K562 (cell line): Measurements from ENCODE around the gene FAM24B. TPM values are rescaled to one million over a fixed set of nuclear protein-coding genes. Genes with fewer than 3 reads are reported as not detected.
A peak's percentile ranks its signal among the peaks of the same experiment; 100 is the strongest.

Experiments
- ADNP ChIP-seq: fragments of 200-800 bp; sonication (Bioruptor generic); IDR thresholded peaks from 2 replicates; pipeline ENCODE4 v1.6.1; 2016; ENCODE audit warnings: missing genetic modification characterization, missing compliant biosample characterization
- CBX3 ChIP-seq, 2 experiments: IDR thresholded peaks; 1 replicate in 1 of 2; 2 replicates in 1 of 2; pipeline ENCODE4 v1.6.1; 2012; ENCODE audit warnings: inconsistent platforms in 2 of 2, low read length in 2 of 2, borderline replicate concordance in 1 of 2, control low read depth in 1 of 2
- CREB1 ChIP-seq, 2 experiments: sonication (generic) in 1 of 2; formaldehyde crosslinking in 1 of 2; IDR thresholded peaks; 2 replicates each; pipeline versions ENCODE4 v1.6.1 to v1.8.0; 2012 to 2022; ENCODE audit warnings: inconsistent platforms in 1 of 2, mild to moderate bottlenecking in 1 of 2, missing genetic modification reagents in 1 of 2, moderate library complexity in 1 of 2
- E2F8 ChIP-seq: fragments of 450-650 bp; IDR thresholded peaks from 2 replicates; pipeline ENCODE4 v1.7.1; 2018; ENCODE audit warnings: mild to moderate bottlenecking, low read depth; ENCODE audit not compliant: partially characterized antibody
- MCM5 ChIP-seq: fragments of 450-650 bp; IDR thresholded peaks from 2 replicates; pipeline ENCODE4 v1.6.1; 2016; ENCODE audit warnings: low read depth
- MEF2D ChIP-seq: conservative IDR thresholded peaks from 2 replicates; pipeline ENCODE4 v1.6.1; 2016; ENCODE audit warnings: low read depth, missing genetic modification characterization, missing compliant biosample characterization
- NR4A1 ChIP-seq, 2 experiments: fragments of 250-450 bp in 1 of 2; fragments of 450-650 bp in 1 of 2; sonication (Bioruptor Pico) in 1 of 2; IDR thresholded peaks; 2 replicates each; pipeline versions ENCODE4 v1.4.0 to v1.6.1; 2016 to 2020; ENCODE audit warnings: mild to moderate bottlenecking in 2 of 2, missing compliant biosample characterization in 1 of 2, missing genetic modification characterization in 1 of 2, moderate library complexity in 1 of 2
- SAP30 ChIP-seq: fragments of 200-600 bp; sonication (generic); IDR thresholded peaks from 2 replicates; pipeline ENCODE4 v1.6.1; 2012; ENCODE audit warnings: borderline replicate concordance, low read depth, mild to moderate bottlenecking, moderate library complexity, low read length, control low read depth, inconsistent platforms; ENCODE audit not compliant: insufficient read depth, poor library complexity, severe bottlenecking
- SMAD2 ChIP-seq: fragments of 150-350 bp; IDR thresholded peaks from 2 replicates; pipeline ENCODE4 v1.6.1; 2014; ENCODE audit warnings: low read depth, mild to moderate bottlenecking, low read length
- TARDBP ChIP-seq: fragments of 450-650 bp; IDR thresholded peaks from 2 replicates; pipeline ENCODE4 v1.6.1; 2016
- TGIF2 ChIP-seq: sonication (generic); formaldehyde crosslinking; IDR thresholded peaks from 2 replicates; pipeline ENCODE4 v1.8.1; 2022; ENCODE audit warnings: mild to moderate bottlenecking, missing genetic modification reagents, moderate library complexity
- WHSC1 ChIP-seq: IDR thresholded peaks from one replicate; pipeline ENCODE4 v1.6.1; 2012; ENCODE audit warnings: low read length, control low read depth, inconsistent platforms
- ZNF232 ChIP-seq: sonication (generic); formaldehyde crosslinking; IDR thresholded peaks from 2 replicates; pipeline ENCODE4 v1.8.0; 2022; ENCODE audit warnings: mild to moderate bottlenecking, missing genetic modification reagents
- ZNF24 ChIP-seq: fragments of 450-650 bp; IDR thresholded peaks from 2 replicates; pipeline ENCODE4 v1.6.1; 2016
- ZNF639 ChIP-seq, 2 experiments: fragments of 200-800 bp in 1 of 2; sonication (Bioruptor generic) in 1 of 2; sonication (generic) in 1 of 2; formaldehyde crosslinking in 1 of 2; IDR thresholded peaks in 1 of 2; conservative IDR thresholded peaks in 1 of 2; 2 replicates each; pipeline versions ENCODE4 v1.5.0 to v1.6.1; 2016 to 2020; ENCODE audit warnings: missing compliant biosample characterization in 1 of 2, missing genetic modification characterization in 1 of 2, missing genetic modification reagents in 1 of 2
- polyA plus RNA-seq, 8 experiments: library from polyadenylated mRNA; depleted of rRNA in 4 of 8; stranded (reverse) in 5 of 8; unstranded in 3 of 8; fragments of >200 nt; fragmentation: Nextera tagmentation in 2 of 8; fragmentation: Illumina TruSeq in 1 of 8; extraction: Ambion mirVana in 2 of 8; extraction: Trizol in 1 of 8; gene quantifications; 2 replicates each; pipeline versions ENCODE4 v1.2.1 to v1.2.3, GENCODE V29; 2011 to 2014; ENCODE audit warnings: inconsistent platforms in 1 of 8, missing spikeins in 1 of 8
- total RNA-seq, 7 experiments: library from RNA; depleted of rRNA in 6 of 7; stranded (reverse); fragments of >200 nt in 6 of 7; fragmentation: Illumina TruSeq in 2 of 7; extraction: Trizol in 2 of 7; gene quantifications; 2 replicates each; pipeline versions ENCODE4 v1.2.1 to v1.2.3, GENCODE V29; 2011 to 2021; ENCODE audit warnings: low replicate concordance in 1 of 7
- TF ChIP-seq, protein P1 (sequence below): sonication (generic); formaldehyde crosslinking; IDR thresholded peaks from 2 replicates; pipeline ENCODE4 v1.8.0; 2022; ENCODE audit warnings: mild to moderate bottlenecking, missing genetic modification reagents
- TF ChIP-seq, protein P2 (sequence below): sonication (generic); formaldehyde crosslinking; IDR thresholded peaks from 2 replicates; pipeline ENCODE4 v1.8.0; 2022; ENCODE audit warnings: mild to moderate bottlenecking, low read depth, missing genetic modification reagents

The FAM24B gene
- total and polyA plus RNA-seq, 9 of the 15 experiments (the other 6 are each of a cell fraction or from before 2014, with no cell fraction given) = 6.0 to 19.6 (median 9.2) TPM

GRCh38 chr10:122911889-122912484 is 32.6 kb upstream of the FAM24B start (continued):
- peak; percentile 81 to 99 for TF ChIP-seq ZNF639 (CRISPR knock-in tag; conservative IDR thresholded peaks at IDR 0.05 in 1 of 2, IDR thresholded peaks at IDR 0.05 in 1 of 2)
- peak in 1 of 2 experiments; percentile 72; a peak in 1 of 3 replicates for TF ChIP-seq CBX3 (IDR thresholded peaks at IDR 0.05; ENCODE audit: borderline replicate concordance in 1 of 2, low read length in 2 of 2)
- peak; percentile 99 for TF ChIP-seq ZNF232 (CRISPR knock-in tag)
- TF ChIP-seq TARDBP = 0 out of 2 replicates have a peak, but pooled peaks have one; percentile 40
- TF ChIP-seq, protein P1, sequence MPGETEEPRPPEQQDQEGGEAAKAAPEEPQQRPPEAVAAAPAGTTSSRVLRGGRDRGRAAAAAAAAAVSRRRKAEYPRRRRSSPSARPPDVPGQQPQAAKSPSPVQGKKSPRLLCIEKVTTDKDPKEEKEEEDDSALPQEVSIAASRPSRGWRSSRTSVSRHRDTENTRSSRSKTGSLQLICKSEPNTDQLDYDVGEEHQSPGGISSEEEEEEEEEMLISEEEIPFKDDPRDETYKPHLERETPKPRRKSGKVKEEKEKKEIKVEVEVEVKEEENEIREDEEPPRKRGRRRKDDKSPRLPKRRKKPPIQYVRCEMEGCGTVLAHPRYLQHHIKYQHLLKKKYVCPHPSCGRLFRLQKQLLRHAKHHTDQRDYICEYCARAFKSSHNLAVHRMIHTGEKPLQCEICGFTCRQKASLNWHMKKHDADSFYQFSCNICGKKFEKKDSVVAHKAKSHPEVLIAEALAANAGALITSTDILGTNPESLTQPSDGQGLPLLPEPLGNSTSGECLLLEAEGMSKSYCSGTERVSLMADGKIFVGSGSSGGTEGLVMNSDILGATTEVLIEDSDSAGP (CRISPR knock-in tag) = peak; percentile 61; the same call in 1 of the 2 replicates
- peak; percentile 70 for TF ChIP-seq SAP30
- peak; percentile 44 for TF ChIP-seq E2F8
- no peak for TF ChIP-seq MCM5
- TF ChIP-seq ADNP (tag) = no peak
- no peak for TF ChIP-seq SMAD2
- no peak for TF ChIP-seq CREB1 (IDR thresholded peaks at IDR 0.05)
- peak; percentile 81 for TF ChIP-seq CREB1 (CRISPR knock-in tag; IDR thresholded peaks at IDR 0.05)
- TF ChIP-seq, protein P2, sequence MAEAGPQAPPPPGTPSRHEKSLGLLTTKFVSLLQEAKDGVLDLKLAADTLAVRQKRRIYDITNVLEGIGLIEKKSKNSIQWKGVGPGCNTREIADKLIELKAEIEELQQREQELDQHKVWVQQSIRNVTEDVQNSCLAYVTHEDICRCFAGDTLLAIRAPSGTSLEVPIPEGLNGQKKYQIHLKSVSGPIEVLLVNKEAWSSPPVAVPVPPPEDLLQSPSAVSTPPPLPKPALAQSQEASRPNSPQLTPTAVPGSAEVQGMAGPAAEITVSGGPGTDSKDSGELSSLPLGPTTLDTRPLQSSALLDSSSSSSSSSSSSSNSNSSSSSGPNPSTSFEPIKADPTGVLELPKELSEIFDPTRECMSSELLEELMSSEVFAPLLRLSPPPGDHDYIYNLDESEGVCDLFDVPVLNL (CRISPR knock-in tag) = peak; percentile 95
- TF ChIP-seq TGIF2 (CRISPR knock-in tag) = peak; percentile 99
- no peak; the same call in 1 of the 2 replicates for TF ChIP-seq MEF2D
- no peak for TF ChIP-seq NR4A1 (CRISPR knock-in tag; IDR thresholded peaks at IDR 0.05)
- peak; percentile 60; the same call in 1 of the 2 replicates for TF ChIP-seq NR4A1 (tag; IDR thresholded peaks at IDR 0.05)
- TF ChIP-seq WHSC1 = no peak
- peak; percentile 60; the same call in 1 of the 2 replicates for TF ChIP-seq ZNF24
